OCI-LY1 (cell line): ENCODE results near the gene TRPM2.

ENCODE experiments used
- H2AFZ ChIP-seq: fragments of 200-600 bp; sonication (generic), shearing (Covaris generic); 2 replicates; pipeline ENCODE4 v1.6.0; 2014; ENCODE audit warnings: antibody characterized with exemption, mild to moderate bottlenecking, low read length
- H3F3A ChIP-seq: fragments of 200-600 bp; sonication (generic), shearing (Covaris generic); 2 replicates; pipeline ENCODE4 v1.6.0; 2014; ENCODE audit warnings: mild to moderate bottlenecking, antibody characterized with exemption, low read length, moderate library complexity; ENCODE audit not compliant: insufficient read depth
- H3K27ac ChIP-seq: fragments of 200-600 bp; sonication (generic); 2 replicates; pipeline ENCODE4 v1.5.1; 2014; ENCODE audit warnings: low read length, mixed run types, mild to moderate bottlenecking, low read depth; ENCODE audit not compliant: poor library complexity, severe bottlenecking
- H3K27me3 ChIP-seq: fragments of 200-600 bp; sonication (generic); 2 replicates; pipeline ENCODE4 v1.6.0; 2014; ENCODE audit warnings: antibody characterized with exemption, mild to moderate bottlenecking, low read length, moderate library complexity; ENCODE audit not compliant: insufficient read depth
- H3K36me3 ChIP-seq: fragments of 200-600 bp; sonication (generic); 2 replicates; pipeline ENCODE4 v1.6.1; 2014; ENCODE audit warnings: mild to moderate bottlenecking, antibody characterized with exemption, low read length, moderate library complexity, mixed read lengths; ENCODE audit not compliant: insufficient read depth
- H3K4me1 ChIP-seq: fragments of 200-600 bp; sonication (generic); 2 replicates; pipeline ENCODE4 v1.5.1; 2014; ENCODE audit warnings: mild to moderate bottlenecking, low read length, moderate library complexity; ENCODE audit not compliant: insufficient read depth, severe bottlenecking
- H3K4me2 ChIP-seq: fragments of 200-600 bp; sonication (generic), shearing (Covaris generic); 2 replicates; pipeline ENCODE4 v1.6.1; 2014; ENCODE audit warnings: low read length
- H3K4me3 ChIP-seq: fragments of 200-600 bp; sonication (generic); 2 replicates; pipeline ENCODE4 v1.5.1; 2014; ENCODE audit warnings: low read length, low read depth, mild to moderate bottlenecking, mixed read lengths; ENCODE audit not compliant: poor library complexity, severe bottlenecking
- H3K79me2 ChIP-seq: fragments of 200-600 bp; shearing (Covaris generic); 2 replicates; pipeline ENCODE4 v1.6.1; 2016; ENCODE audit warnings: mixed run types, low read length, mixed read lengths; ENCODE audit not compliant: insufficient read depth
- H3K9ac ChIP-seq: fragments of 200-600 bp; sonication (generic), shearing (Covaris generic); 2 replicates; pipeline ENCODE4 v1.6.1; 2014; ENCODE audit warnings: mild to moderate bottlenecking, low read length, mixed read lengths
- H3K9me2 ChIP-seq: fragments of 200-600 bp; sonication (generic), shearing (Covaris generic); 2 replicates; pipeline ENCODE4 v1.6.1; 2014; ENCODE audit warnings: low read depth, mild to moderate bottlenecking, low read length, mixed read lengths
- H3K9me3 ChIP-seq: fragments of 200-600 bp; shearing (Covaris generic); 2 replicates; pipeline ENCODE4 v1.6.1; 2014; ENCODE audit warnings: low read length, mixed read lengths
- H4K20me1 ChIP-seq: fragments of 200-600 bp; sonication (generic), shearing (Covaris generic); 2 replicates; pipeline ENCODE4 v1.6.0; 2016; ENCODE audit warnings: mild to moderate bottlenecking, low read length; ENCODE audit not compliant: insufficient read depth
- CTCF ChIP-seq: fragments of 200-600 bp; sonication (generic), shearing (Covaris generic); IDR thresholded peaks from 2 replicates; pipeline ENCODE4 v1.5.1; 2017; ENCODE audit warnings: mild to moderate bottlenecking, antibody characterized with exemption, low read length, moderate library complexity, mixed read lengths
- EZH2 ChIP-seq: fragments of 200-600 bp; sonication (generic), shearing (Covaris generic); IDR thresholded peaks from 2 replicates; pipeline ENCODE4 v1.8.0; 2017; ENCODE audit warnings: borderline replicate concordance, mixed run types, mild to moderate bottlenecking, antibody characterized with exemption, low read length, moderate library complexity, mixed read lengths

Gene TRPM2

GRCh38 chr21:44423941-44424607 is 70.7 kb downstream of the TRPM2 start:
- Histone ChIP-seq H2AFZ (no peak overlapping the region), H3K4me3 (no peak overlapping the region), H3K36me3 (no peaks in the 10 kb centered on the region), H3K4me1 (no peaks in the 10 kb centered on the region), H3K79me2 (no peaks in the 10 kb centered on the region), H3K27ac (no peak overlapping the region), H4K20me1 (no peaks in the 10 kb centered on the region), H3K9me3 (peaks cover 3% of the 10 kb centered on the region; the same call in 1 of the 2 replicates), H3K4me2 (no peak overlapping the region), H3K27me3 (no peaks in the 10 kb centered on the region), H3K9ac (no peak overlapping the region), H3K9me2 (no peaks in the 10 kb centered on the region), H3F3A (peaks cover 8% of the 10 kb centered on the region; the same call in 1 of the 2 replicates)
- no peak for TF ChIP-seq EZH2

- no peaks in the 10 kb centered on the region for H3K36me3 ChIP-seq
- H3K9me2 ChIP-seq: no peaks in the 10 kb centered on the region
- H3K79me2 ChIP-seq: no peaks in the 10 kb centered on the region
- H3K4me1 ChIP-seq: no peaks in the 10 kb centered on the region
- no peaks in the 10 kb centered on the region for H4K20me1 ChIP-seq
- H3F3A ChIP-seq: peaks cover 8% of the 10 kb centered on the region; the same call in 1 of the 2 replicates
- TF ChIP-seq CTCF (no peak), EZH2 (no peak)
- peaks cover 5% of the 10 kb centered on the region for H3K9me3 ChIP-seq
- no peak overlapping the region for H3K4me2 ChIP-seq
- no peak overlapping the region for H3K27ac ChIP-seq
- H2AFZ ChIP-seq: no peak overlapping the region
- no peak overlapping the region for H3K4me3 ChIP-seq
- no peaks in the 10 kb centered on the region for H3K27me3 ChIP-seq
- H3K9ac ChIP-seq: no peak overlapping the region
Observed at GRCh38 chr21:44424608-44425306, 71.3 kb downstream of the TRPM2 start.

GRCh38 chr21:44425307-44425894 is 72.0 kb downstream of the TRPM2 start:
- no peaks in the 10 kb centered on the region for H3K27me3 ChIP-seq
- no peak overlapping the region for H2AFZ ChIP-seq
- no peak overlapping the region for H3K27ac ChIP-seq
- peaks cover 8% of the 10 kb centered on the region; the same call in 1 of the 2 replicates for H3F3A ChIP-seq
- no peaks in the 10 kb centered on the region for H3K9me2 ChIP-seq
- H3K9ac ChIP-seq: no peak overlapping the region
- peaks cover 9% of the 10 kb centered on the region for H3K9me3 ChIP-seq
- H3K4me1 ChIP-seq: no peaks in the 10 kb centered on the region
- H3K4me3 ChIP-seq: no peak overlapping the region
- no peak overlapping the region for H3K4me2 ChIP-seq
- H3K79me2 ChIP-seq: no peaks in the 10 kb centered on the region
- TF ChIP-seq CTCF (no peak), EZH2 (no peak)
- no peaks in the 10 kb centered on the region for H3K36me3 ChIP-seq
- H4K20me1 ChIP-seq: no peaks in the 10 kb centered on the region
